GM10248 (cell line): ENCODE measurements around the gene SCFD2.

ENCODE experiments used
- CTCF ChIA-PET: fragments of 300-600 bp; sonication (Branson Sonifier 250); formaldehyde crosslinking; extraction: SDS; loops from one replicate; lab custom pipeline; 2021; ENCODE audit warnings: antibody characterized with exemption; lab: Yijun Ruan, JAX
- POLR2A ChIA-PET: fragments of 350-650 bp; sonication (Branson Sonifier 250); formaldehyde crosslinking; extraction: SDS; loops from one replicate; lab custom pipeline; 2020; ENCODE audit warnings: antibody characterized with exemption; lab: Yijun Ruan, JAX
- DNase-seq: peaks from one replicate; pipeline ENCODE4 v3.0.0; 2012; ENCODE audit errors: extremely low spot score
- CTCF ChIP-seq: IDR thresholded peaks from 2 replicates; pipeline ENCODE4 v1.5.1; 2012; ENCODE audit warnings: mild to moderate bottlenecking, low read depth; ENCODE audit errors: extremely low read depth, missing control alignments, control extremely low read depth

SCFD2 gene

GRCh38 chr4:52915730-52916300 lies 450.0 kb downstream of the SCFD2 start:
- ChIA-PET CTCF (interaction anchor here (2.2 kb wide), 1 partner anchor 10 kb away, joined by 12 read pairs; no protein-coding TSS in a partner anchor), POLR2A (no interaction called here)
- no peak for DNase-seq
- TF ChIP-seq CTCF: no peak

- POLR2A ChIA-PET: no interaction called here
- DNase-seq: no peak
- no peak for TF ChIP-seq CTCF
- CTCF ChIA-PET: interaction anchor here (1.2 to 2.4 kb wide), 3 partner anchors 10 to 51 kb away, joined by 3 to 11 read pairs (median 4); no protein-coding TSS in a partner anchor
These were observed 450.7 kb downstream of the SCFD2 start for GRCh38 chr4:52915191-52915590.

- CTCF ChIA-PET: interaction anchor here (0.7 to 2.4 kb wide), 7 partner anchors 9 to 368 kb away, joined by 3 to 11 read pairs (median 4); no protein-coding TSS in a partner anchor
- no peak for TF ChIP-seq CTCF
- POLR2A ChIA-PET: no interaction called here
- no peak for DNase-seq
These were observed 451.7 kb downstream of the SCFD2 start for GRCh38 chr4:52914051-52914605.

- TF ChIP-seq CTCF: no peak
- CTCF ChIA-PET: interaction anchor here (1.1 to 5.8 kb wide), 10 partner anchors 9 to 367 kb away, joined by 3 to 46 read pairs (median 5); no protein-coding TSS in a partner anchor
- POLR2A ChIA-PET: no interaction called here
- no peak for DNase-seq
These were observed 453.3 kb downstream of the SCFD2 start for GRCh38 chr4:52912608-52913007.

GRCh38 chr4:52911684-52912294 lies 454.1 kb downstream of the SCFD2 start:
- POLR2A ChIA-PET: no interaction called here
- peak; percentile 79 for TF ChIP-seq CTCF
- CTCF ChIA-PET: interaction anchor here (0.6 to 5.8 kb wide), 27 partner anchors 8 to 366 kb away, joined by 3 to 46 read pairs (median 4); partner anchors contain the start of gene RASL11B
- peak; percentile 53 for DNase-seq

- CTCF ChIA-PET: interaction anchor here (1.0 to 5.8 kb wide), 6 partner anchors 8 to 358 kb away, joined by 3 to 46 read pairs (median 4); no protein-coding TSS in a partner anchor
- POLR2A ChIA-PET: no interaction called here
These were observed 455.7 kb downstream of the SCFD2 start for GRCh38 chr4:52910115-52910514.

More at GRCh38 chr4:52910115-52910514, 455.7 kb downstream of the SCFD2 start:
- TF ChIP-seq CTCF: no peak
- DNase-seq: no peak
